Breast epithelium (tissue), 3 donors: Measurements from ENCODE around the gene DST.

Source experiments
- POLR2A ChIP-seq: fragments of 450-650 bp; IDR thresholded peaks from one replicate; pipeline ENCODE4 v1.6.1; 2016; ENCODE audit warnings: antibody characterized with exemption, mild to moderate bottlenecking, moderate library complexity
- POLR2AphosphoS5 ChIP-seq, 3 donors: sonication (generic); formaldehyde crosslinking; IDR thresholded peaks; one replicate each; pipeline ENCODE4 v1.6.1; 2017; ENCODE audit warnings: antibody characterized with exemption in 3 of 3

GRCh38 chr6:56655996-56656395, 13.3 kb upstream of the DST start:
- no peak for TF ChIP-seq POLR2A
- no peak for TF ChIP-seq POLR2AphosphoS5 (IDR thresholded peaks at IDR 0.05)
